NCI-H146 (cell line): Measurements from ENCODE around the gene EIF3L.

Experiments
- DNase-seq: peaks from one replicate; lab custom pipeline; 2025; lab: John Stamatoyannopoulos, UW

The EIF3L gene

DNA sequence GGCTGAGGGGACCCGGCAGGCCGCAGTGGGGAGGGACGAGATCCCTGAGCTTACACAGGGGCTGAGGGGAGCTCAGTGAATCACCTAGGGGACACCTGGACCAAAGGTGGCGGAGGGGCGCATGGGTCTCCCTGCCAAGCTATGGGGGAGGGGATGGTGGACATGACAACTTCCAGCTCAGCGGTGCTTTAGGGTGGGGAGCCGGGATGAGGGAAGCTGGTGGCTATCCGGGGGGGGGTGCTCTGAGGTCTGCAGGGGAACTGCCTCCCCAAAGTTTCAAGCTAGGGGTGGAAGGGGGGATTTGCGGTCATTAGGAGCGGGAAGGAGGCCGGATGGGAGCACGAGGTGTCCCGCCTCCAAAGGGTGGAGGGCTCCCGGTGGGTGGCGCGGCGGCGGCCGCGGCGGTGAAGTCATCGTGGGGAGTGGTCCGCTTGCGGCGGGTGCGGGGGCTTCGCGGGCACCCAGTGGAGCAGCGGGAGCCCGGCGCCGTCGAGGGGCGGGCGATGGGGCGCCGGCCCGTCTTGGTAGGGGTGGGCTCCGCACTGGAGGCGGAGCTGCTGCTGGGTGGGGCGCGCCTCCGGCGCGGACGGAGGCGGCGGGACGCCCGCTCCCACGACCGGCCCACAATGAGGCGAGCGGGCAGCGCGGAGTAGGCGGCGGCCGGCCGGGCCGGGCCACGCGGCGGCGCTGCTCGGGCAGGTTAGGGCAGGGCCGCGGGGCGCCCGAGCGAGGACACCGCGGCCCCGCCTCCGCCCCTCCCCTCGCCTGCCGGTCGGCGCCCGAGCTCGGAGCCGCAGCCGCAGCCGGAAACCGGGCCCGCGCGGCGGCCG is 56.5 kb downstream of the EIF3L start, which contains the start of gene MICALL1:
TSS of gene MICALL1 (plus strand) at position 764 of the 830 bp plus-strand sequence. CDS start 126 bp downstream, outside the sequence.
- DNase-seq: peak; percentile 45

DNA sequence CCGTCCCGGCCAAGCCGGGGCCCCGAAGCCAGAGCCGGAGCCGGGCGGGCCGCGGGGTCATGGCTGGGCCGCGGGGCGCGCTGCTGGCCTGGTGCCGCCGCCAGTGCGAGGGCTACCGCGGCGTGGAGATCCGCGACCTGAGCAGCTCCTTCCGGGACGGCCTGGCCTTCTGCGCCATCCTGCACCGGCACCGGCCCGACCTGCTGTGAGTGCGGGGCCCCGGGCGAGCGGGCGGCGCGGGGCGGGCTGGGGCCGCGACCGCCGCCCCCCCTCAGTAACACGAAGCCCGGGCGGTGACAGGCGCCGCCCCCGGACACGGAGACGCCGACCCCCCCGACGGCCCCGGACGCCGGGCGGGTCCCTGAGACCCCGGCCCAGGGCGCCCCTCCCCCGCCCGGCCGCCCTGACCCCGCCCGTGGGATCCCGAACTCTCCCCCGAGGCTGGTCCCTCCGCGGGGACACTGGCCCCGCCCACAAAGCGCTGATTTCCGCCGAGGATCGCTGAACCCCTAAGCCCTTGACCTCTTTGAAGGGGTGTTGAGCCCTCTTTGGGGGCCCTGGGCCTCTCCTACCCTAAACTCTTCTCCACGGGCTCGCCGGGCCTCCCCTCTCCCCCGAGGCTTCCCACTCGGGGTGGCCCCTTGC is 57.3 kb downstream of the EIF3L start:
- no peak for DNase-seq

- no peak for DNase-seq
Measured at GRCh38 chr22:37907036-37907954, 58.1 kb downstream of the EIF3L start.

DNA sequence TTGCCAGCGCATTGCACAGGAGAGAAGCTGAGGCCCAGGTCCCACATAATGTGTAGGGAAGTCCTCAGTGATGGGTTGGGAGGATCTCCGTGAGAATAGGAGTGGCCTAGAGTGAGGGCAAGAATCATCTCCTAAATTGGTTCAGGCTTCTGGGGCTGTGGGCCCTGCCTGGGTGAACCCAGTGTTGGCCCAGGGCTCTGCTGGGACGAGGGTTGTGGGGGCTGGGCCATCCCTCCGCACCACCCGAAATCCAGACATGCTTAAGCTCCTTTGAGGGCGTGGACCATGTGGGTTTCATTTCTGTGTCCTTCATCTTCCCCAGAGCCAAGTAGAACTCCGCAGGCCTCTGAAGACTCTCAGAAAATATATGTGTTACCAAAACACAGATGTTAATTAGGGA is 60.5 kb downstream of the EIF3L start:
- DNase-seq: no peak

- no peak for DNase-seq
Measured at GRCh38 chr22:37910890-37911672, 61.9 kb downstream of the EIF3L start.

GRCh38 chr22:37911697-37912096 is 62.5 kb downstream of the EIF3L start:
- DNase-seq: no peak

DNA sequence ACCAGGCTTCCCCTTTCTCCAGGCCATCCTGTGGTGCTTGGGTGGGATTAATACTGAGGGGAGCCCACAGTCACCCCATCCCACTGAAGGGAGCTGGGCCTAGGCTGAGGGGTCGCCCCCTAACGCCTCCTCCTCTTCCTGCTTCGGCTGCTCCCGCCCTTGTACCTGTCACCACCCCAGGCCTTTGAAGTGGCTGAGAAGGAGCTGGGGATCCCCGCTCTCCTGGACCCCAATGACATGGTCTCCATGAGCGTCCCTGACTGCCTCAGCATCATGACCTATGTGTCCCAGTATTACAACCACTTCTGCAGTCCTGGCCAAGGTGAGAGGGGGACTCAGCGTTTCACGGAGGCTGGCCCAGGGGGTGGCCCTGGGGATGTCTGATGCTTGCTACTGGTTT is 63.0 kb downstream of the EIF3L start:
- DNase-seq: no peak

GRCh38 chr22:37913233-37913721 is 64.1 kb downstream of the EIF3L start:
- no peak for DNase-seq

GRCh38 chr22:37916311-37916710 is 67.1 kb downstream of the EIF3L start:
- DNase-seq: no peak

- no peak for DNase-seq
Measured at GRCh38 chr22:37917874-37918548, 68.8 kb downstream of the EIF3L start.

DNA sequence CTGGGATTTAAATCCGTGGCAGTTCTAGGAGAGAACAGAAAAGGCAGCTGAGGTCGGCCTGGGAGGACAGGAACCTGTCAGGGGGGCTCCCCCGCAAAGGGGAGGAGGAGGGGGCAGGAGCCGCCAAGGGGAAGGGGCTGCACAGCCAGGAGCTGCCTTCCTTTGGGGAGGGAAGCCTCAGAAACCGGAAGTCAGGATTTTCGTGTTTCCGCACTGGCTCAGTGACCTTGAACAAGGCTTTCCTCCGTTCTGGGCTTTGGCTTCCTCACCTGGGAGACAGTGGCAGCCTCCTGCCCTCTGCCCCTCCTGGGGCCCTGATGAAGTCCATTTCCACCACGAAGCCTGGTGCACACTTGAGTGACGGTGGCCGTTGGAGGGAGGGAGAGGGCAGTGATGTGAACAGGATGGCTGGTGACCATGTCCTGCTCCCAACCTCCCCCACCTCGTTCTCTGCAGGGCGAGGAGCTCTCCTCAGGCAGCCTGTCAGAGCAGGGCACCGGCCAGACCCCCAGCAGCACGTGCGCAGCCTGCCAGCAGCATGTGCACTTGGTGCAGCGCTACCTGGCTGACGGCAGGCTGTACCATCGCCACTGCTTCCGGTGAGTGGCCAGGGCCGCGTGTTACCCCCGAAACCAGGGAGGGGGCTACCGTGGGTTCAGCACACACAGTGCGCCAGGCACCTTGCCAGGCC is 69.5 kb downstream of the EIF3L start:
- no peak for DNase-seq

DNA sequence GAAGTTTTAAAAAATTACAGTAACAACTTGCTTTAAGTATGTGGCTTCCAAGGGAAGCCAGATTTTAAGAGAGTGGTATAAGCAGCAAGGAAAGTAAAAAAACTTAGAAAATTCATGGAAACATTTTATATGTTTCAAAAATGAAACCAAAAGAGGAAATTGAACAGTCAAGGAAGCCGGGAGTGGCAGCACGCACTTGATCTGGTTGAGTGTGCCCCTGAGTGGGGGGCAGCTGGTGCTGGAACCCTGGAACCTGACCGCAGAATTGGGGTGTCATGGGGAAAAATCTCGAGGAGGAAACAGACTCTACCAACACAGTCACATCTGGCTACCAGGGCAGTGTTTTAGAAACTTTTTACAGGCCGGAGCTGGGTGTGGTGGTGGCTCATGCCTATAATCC is 70.9 kb downstream of the EIF3L start:
- DNase-seq: no peak

DNA sequence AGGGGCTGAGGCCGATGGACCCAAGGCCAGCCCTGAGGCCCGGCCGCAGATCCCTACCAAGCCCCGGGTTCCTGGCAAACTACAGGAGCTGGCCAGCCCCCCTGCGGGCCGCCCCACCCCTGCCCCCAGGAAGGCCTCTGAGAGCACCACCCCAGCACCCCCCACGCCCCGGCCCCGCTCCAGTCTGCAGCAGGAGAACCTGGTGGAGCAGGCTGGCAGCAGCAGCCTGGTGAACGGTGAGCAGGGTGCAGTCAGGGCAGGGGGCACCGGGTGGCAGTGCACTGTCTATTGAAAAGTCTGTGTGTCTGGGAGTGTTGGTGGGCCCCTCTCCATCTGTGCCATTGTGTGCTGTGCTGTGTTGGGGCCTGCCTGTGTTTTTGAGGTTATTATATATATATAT is 73.0 kb downstream of the EIF3L start:
- DNase-seq: no peak

DNA sequence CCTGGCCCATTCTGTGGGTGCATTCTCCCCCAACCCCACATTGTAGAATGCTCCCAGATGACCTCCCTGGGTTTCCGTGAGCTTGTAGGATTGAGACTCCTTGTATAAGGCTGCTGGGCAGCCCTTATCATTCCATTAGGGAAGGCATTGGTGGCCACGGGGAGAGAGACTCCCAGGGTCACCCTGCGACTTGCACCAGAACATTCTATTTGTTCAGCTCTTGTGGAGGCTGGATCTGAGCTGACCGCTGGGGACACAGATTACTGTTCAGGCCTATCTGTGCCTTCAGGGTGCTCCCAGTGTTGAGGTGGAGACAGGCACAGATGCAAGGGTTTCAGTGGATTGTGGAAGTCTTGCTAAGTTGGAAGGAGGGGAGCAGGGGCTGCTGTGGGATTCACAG is 74.7 kb downstream of the EIF3L start:
- no peak for DNase-seq

DNA sequence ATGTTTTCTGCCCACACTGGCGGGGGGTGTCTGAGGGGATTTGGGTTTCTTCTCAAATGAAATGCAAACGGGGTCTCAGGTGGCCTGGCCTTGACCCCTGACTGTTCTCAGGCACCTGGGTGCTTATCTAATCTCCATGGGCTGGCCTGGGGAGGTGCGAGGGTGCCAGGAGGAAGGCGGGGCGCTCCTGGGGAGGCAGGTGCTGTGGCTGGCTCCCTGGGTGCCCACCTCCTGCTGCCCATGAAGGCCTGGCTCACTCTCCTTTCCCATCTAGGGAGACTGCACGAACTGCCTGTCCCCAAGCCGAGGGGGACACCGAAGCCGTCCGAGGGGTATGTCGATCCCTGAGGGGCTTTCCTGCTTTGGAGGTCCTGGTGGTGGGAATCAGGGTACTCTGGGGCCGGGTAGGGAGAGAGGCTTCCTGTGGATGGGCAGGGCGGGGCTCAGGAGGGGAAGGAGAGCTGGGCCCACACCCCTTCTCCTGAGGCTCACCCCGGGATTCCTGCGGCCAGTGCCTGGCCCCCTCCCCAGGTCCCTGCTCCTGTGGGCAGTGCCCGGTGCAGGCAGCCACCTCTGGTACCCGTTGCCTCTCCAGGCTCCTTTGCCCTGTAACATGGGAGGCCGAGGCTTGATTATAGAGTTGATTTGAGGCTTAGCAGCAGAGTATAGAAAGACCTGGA is 75.3 kb downstream of the EIF3L start:
- no peak for DNase-seq

GRCh38 chr22:37925330-37925729 is 76.1 kb downstream of the EIF3L start:
- DNase-seq: no peak

GRCh38 chr22:37925767-37926166 is 76.5 kb downstream of the EIF3L start:
- no peak for DNase-seq

- DNase-seq: no peak
Measured at GRCh38 chr22:37926358-37926757, 77.1 kb downstream of the EIF3L start.

GRCh38 chr22:37926771-37927636 is 77.8 kb downstream of the EIF3L start:
- DNase-seq: no peak
